H1 (cell line): ENCODE results near the gene STAM. TPM values are rescaled to one million over a fixed set of nuclear protein-coding genes. Genes with fewer than 3 reads are reported as not detected.

Source experiments
- CTBP2 ChIP-seq: IDR thresholded peaks from 2 replicates; pipeline ENCODE4 v1.7.0; 2011; ENCODE audit warnings: borderline replicate concordance, mild to moderate bottlenecking, moderate library complexity, mixed read lengths, low read length; ENCODE audit not compliant: insufficient read depth, insufficient read length
- RAD21 ChIP-seq, 2 experiments: IDR thresholded peaks in 1 of 2; conservative IDR thresholded peaks in 1 of 2; 2 replicates each; pipeline ENCODE4 v1.6.1; 2011; ENCODE audit warnings: low read depth in 2 of 2, low read length in 2 of 2, improper control_type of control experiment in 1 of 2, inconsistent platforms in 1 of 2, mild to moderate bottlenecking in 1 of 2, moderate library complexity in 1 of 2
- SIN3A ChIP-seq, 2 experiments: IDR thresholded peaks in 1 of 2; conservative IDR thresholded peaks in 1 of 2; 2 replicates each; pipeline ENCODE4 v1.6.1; 2011 to 2012; ENCODE audit warnings: low read length in 2 of 2, improper control_type of control experiment in 1 of 2, low read depth in 1 of 2, mild to moderate bottlenecking in 1 of 2
- SP1 ChIP-seq: IDR thresholded peaks from 2 replicates; pipeline ENCODE4 v1.6.1; 2011; ENCODE audit warnings: low read depth, low read length
- polyA plus RNA-seq, 7 experiments: library from polyadenylated mRNA; depleted of rRNA in 3 of 7; stranded (reverse) in 5 of 7; unstranded in 2 of 7; fragments of >200 nt in 5 of 7; fragments of 200-250 nt in 2 of 7; gene quantifications; 1 replicate in 5 of 7; 2 replicates in 1 of 7; 4 replicates in 1 of 7; pipeline versions ENCODE4 v1.2.1 to v1.2.3, GENCODE V29; 2011 to 2013; ENCODE audit warnings: missing spikeins in 2 of 7, mixed read lengths in 2 of 7
- total RNA-seq: library from RNA; stranded (reverse); fragmentation: NEBNext Ultra II Directional; extraction: Animal tissue kit (Norgen Biotek cat#: 25700); gene quantifications from 2 replicates; pipeline ENCODE4 v1.2.1, GENCODE V29; 2021
- TF ChIP-seq, protein P1 (sequence below): fragments of 300-600 bp; sonication (generic); IDR thresholded peaks from 2 replicates; pipeline ENCODE4 v1.7.1; 2012; ENCODE audit warnings: low read length, moderate library complexity, mild to moderate bottlenecking, inconsistent platforms; ENCODE audit not compliant: insufficient replicate concordance

STAM gene
- total and polyA plus RNA-seq, 2 of the 8 experiments (the other 6 are each of a cell fraction or from before 2014, with no cell fraction given) = 22.0 to 27.8 TPM

DNA sequence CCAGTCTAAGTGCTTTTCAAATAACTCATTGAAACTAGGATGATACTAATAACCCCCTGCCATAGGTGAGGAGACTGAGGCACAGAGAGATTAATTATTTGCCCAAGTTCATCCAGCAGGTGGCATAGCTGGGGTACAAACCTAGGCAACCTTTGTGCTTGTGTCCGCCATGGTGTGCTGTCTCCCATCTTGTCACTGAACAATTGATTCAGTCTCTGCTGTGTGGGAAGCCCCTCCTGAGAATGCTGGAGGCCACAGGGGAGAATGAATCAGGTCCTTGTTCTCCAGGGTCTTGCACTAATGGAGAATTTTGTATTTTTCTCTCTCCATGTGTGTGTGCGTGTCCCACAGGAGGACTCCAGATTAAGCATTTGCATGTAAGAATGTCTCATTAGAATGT lies 92.3 kb downstream of the STAM start (continued):
- TF ChIP-seq, protein P1, sequence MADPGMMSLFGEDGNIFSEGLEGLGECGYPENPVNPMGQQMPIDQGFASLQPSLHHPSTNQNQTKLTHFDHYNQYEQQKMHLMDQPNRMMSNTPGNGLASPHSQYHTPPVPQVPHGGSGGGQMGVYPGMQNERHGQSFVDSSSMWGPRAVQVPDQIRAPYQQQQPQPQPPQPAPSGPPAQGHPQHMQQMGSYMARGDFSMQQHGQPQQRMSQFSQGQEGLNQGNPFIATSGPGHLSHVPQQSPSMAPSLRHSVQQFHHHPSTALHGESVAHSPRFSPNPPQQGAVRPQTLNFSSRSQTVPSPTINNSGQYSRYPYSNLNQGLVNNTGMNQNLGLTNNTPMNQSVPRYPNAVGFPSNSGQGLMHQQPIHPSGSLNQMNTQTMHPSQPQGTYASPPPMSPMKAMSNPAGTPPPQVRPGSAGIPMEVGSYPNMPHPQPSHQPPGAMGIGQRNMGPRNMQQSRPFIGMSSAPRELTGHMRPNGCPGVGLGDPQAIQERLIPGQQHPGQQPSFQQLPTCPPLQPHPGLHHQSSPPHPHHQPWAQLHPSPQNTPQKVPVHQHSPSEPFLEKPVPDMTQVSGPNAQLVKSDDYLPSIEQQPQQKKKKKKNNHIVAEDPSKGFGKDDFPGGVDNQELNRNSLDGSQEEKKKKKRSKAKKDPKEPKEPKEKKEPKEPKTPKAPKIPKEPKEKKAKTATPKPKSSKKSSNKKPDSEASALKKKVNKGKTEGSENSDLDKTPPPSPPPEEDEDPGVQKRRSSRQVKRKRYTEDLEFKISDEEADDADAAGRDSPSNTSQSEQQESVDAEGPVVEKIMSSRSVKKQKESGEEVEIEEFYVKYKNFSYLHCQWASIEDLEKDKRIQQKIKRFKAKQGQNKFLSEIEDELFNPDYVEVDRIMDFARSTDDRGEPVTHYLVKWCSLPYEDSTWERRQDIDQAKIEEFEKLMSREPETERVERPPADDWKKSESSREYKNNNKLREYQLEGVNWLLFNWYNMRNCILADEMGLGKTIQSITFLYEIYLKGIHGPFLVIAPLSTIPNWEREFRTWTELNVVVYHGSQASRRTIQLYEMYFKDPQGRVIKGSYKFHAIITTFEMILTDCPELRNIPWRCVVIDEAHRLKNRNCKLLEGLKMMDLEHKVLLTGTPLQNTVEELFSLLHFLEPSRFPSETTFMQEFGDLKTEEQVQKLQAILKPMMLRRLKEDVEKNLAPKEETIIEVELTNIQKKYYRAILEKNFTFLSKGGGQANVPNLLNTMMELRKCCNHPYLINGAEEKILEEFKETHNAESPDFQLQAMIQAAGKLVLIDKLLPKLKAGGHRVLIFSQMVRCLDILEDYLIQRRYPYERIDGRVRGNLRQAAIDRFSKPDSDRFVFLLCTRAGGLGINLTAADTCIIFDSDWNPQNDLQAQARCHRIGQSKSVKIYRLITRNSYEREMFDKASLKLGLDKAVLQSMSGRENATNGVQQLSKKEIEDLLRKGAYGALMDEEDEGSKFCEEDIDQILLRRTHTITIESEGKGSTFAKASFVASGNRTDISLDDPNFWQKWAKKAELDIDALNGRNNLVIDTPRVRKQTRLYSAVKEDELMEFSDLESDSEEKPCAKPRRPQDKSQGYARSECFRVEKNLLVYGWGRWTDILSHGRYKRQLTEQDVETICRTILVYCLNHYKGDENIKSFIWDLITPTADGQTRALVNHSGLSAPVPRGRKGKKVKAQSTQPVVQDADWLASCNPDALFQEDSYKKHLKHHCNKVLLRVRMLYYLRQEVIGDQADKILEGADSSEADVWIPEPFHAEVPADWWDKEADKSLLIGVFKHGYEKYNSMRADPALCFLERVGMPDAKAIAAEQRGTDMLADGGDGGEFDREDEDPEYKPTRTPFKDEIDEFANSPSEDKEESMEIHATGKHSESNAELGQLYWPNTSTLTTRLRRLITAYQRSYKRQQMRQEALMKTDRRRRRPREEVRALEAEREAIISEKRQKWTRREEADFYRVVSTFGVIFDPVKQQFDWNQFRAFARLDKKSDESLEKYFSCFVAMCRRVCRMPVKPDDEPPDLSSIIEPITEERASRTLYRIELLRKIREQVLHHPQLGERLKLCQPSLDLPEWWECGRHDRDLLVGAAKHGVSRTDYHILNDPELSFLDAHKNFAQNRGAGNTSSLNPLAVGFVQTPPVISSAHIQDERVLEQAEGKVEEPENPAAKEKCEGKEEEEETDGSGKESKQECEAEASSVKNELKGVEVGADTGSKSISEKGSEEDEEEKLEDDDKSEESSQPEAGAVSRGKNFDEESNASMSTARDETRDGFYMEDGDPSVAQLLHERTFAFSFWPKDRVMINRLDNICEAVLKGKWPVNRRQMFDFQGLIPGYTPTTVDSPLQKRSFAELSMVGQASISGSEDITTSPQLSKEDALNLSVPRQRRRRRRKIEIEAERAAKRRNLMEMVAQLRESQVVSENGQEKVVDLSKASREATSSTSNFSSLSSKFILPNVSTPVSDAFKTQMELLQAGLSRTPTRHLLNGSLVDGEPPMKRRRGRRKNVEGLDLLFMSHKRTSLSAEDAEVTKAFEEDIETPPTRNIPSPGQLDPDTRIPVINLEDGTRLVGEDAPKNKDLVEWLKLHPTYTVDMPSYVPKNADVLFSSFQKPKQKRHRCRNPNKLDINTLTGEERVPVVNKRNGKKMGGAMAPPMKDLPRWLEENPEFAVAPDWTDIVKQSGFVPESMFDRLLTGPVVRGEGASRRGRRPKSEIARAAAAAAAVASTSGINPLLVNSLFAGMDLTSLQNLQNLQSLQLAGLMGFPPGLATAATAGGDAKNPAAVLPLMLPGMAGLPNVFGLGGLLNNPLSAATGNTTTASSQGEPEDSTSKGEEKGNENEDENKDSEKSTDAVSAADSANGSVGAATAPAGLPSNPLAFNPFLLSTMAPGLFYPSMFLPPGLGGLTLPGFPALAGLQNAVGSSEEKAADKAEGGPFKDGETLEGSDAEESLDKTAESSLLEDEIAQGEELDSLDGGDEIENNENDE = no peak
- TF ChIP-seq RAD21 (IDR thresholded peaks at IDR 0.05 in 1 of 2, conservative IDR thresholded peaks at IDR 0.05 in 1 of 2; ENCODE audit: low read depth in 2 of 2, low read length in 2 of 2) = 0 out of 4 replicates have a peak, but pooled peaks have one; percentile 2 to 12
- TF ChIP-seq CTBP2 = no peak
- no peak for TF ChIP-seq SP1
- no peak for TF ChIP-seq SIN3A (conservative IDR thresholded peaks at IDR 0.05 in 1 of 2, IDR thresholded peaks at IDR 0.05 in 1 of 2; ENCODE audit: low read depth in 1 of 2, low read length in 2 of 2)
